ENCODE results near the gene GIMAP8. TPM values are rescaled to one million over a fixed set of nuclear protein-coding genes. Genes with fewer than 3 reads are reported as not detected.

GIMAP8 gene
- total and polyA plus RNA-seq, 10 donors, result 10.9 to 96.0 (median 54.1) TPM

GRCh38 chr7:150408393-150409299, 41.8 kb upstream of the GIMAP8 start:
- no peaks in the 10 kb centered on the region for H3K27me3 ChIP-seq (replicated peaks in 1 of 7)
- peak; percentile 90 for DNase-seq
- peaks cover 22 to 57% (median 36%) of the 10 kb centered on the region in 6 donors for H3K4me1 ChIP-seq
- TF ChIP-seq POLR2A (IDR thresholded peaks at IDR 0.05) (no peak), POLR2AphosphoS5 (IDR thresholded peaks at IDR 0.05) (peak; percentile 60 to 73 (median 61))
- peaks cover 0 to 48% (median 18%) of the 10 kb centered on the region in 6 donors for H3K36me3 ChIP-seq
- H3K4me3 ChIP-seq, result no peak overlapping the region
- 70 to 85% (median 77%) methylated on average over 16 to 22 of the region's 22 CpGs for WGBS, 5 donors
- H3K27ac ChIP-seq, result peak overlapping the region in 7 of 8 donors; percentile 33 to 98 (median 97)
- intact Hi-C loops (cut with DNase I; ENCODE audit: low total_unique reads), result no loop called here
- H3K9me3 ChIP-seq, result no peaks in the 10 kb centered on the region

- TF ChIP-seq POLR2A (IDR thresholded peaks at IDR 0.05) (no peak), CTCF (IDR thresholded peaks at IDR 0.05 in 8 of 11, conservative IDR thresholded peaks at IDR 0.05 in 3 of 11) (no peak), POLR2AphosphoS5 (IDR thresholded peaks at IDR 0.05) (no peak)
- DNase-seq, result no peak
- 81 to 89% (median 86%) methylated on average over 7 to 10 of the region's 10 CpGs for WGBS, 5 donors
- Histone ChIP-seq H3K4me3 (no peak overlapping the region), H3K27me3 (replicated peaks in 1 of 7) (no peaks in the 10 kb centered on the region), H3K27ac (peak overlapping the region in 6 of 8 donors; percentile 20 to 98 (median 96)), H3K9me3 (no peaks in the 10 kb centered on the region), H3K4me1 (peaks cover 15 to 49% (median 28%) of the 10 kb centered on the region in 6 donors), H3K36me3 (peaks cover 0 to 48% (median 18%) of the 10 kb centered on the region in 6 donors)
- intact Hi-C loops (cut with DNase I; ENCODE audit: low total_unique reads), result no loop called here
Observed at GRCh38 chr7:150409300-150410030, 41.0 kb upstream of the GIMAP8 start.

GRCh38 chr7:150410131-150410530, 40.3 kb upstream of the GIMAP8 start:
- 93 to 96% (median 95%) methylated on average over 6 to 7 of the region's 7 CpGs for WGBS, 5 donors
- Histone ChIP-seq H3K27ac (peak overlapping the region in 1 of 8 donors; percentile 98), H3K9me3 (no peaks in the 10 kb centered on the region), H3K36me3 (peaks cover 0 to 48% (median 18%) of the 10 kb centered on the region in 6 donors), H3K4me3 (no peak overlapping the region), H3K27me3 (replicated peaks in 1 of 7) (no peaks in the 10 kb centered on the region), H3K4me1 (peaks cover 14 to 43% (median 24%) of the 10 kb centered on the region in 6 donors)
- intact Hi-C loops (cut with DNase I; ENCODE audit: low total_unique reads), result no loop called here
- TF ChIP-seq CTCF (IDR thresholded peaks at IDR 0.05 in 8 of 11, conservative IDR thresholded peaks at IDR 0.05 in 3 of 11) (no peak), POLR2AphosphoS5 (IDR thresholded peaks at IDR 0.05) (peak in 1 of 3 donors; percentile 15)
- no peak for DNase-seq

- Histone ChIP-seq H3K36me3 (peaks cover 0 to 48% (median 18%) of the 10 kb centered on the region in 6 donors), H3K4me3 (no peak overlapping the region), H3K4me1 (peaks cover 14 to 38% (median 21%) of the 10 kb centered on the region in 6 donors), H3K27me3 (replicated peaks in 1 of 7) (no peaks in the 10 kb centered on the region), H3K9me3 (no peaks in the 10 kb centered on the region), H3K27ac (peak overlapping the region in 1 of 8 donors; percentile 14)
- 85 to 95% (median 90%) methylated on average over 9 to 10 of the region's 10 CpGs for WGBS, 5 donors
- intact Hi-C loops (cut with DNase I; ENCODE audit: low total_unique reads), result no loop called here
- TF ChIP-seq POLR2A (IDR thresholded peaks at IDR 0.05) (no peak), POLR2AphosphoS5 (IDR thresholded peaks at IDR 0.05) (no peak), CTCF (IDR thresholded peaks at IDR 0.05 in 8 of 11, conservative IDR thresholded peaks at IDR 0.05 in 3 of 11) (no peak)
- no peak for DNase-seq
Observed at GRCh38 chr7:150410680-150411346, 39.6 kb upstream of the GIMAP8 start.
